Duodenal mucosa (tissue), 2 donors: ENCODE data around the gene G6PD.

Source experiments
- H3K27ac ChIP-seq: one replicate; pipeline ENCODE4 v1.7.0; 2013; ENCODE audit warnings: low read depth, low read length
- H3K27me3 ChIP-seq, 2 donors: one replicate each; pipeline ENCODE4 v1.7.0; 2013; ENCODE audit warnings: low read length in 2 of 2, control low read depth in 1 of 2; ENCODE audit not compliant: insufficient read depth in 2 of 2, control insufficient read depth in 1 of 2
- H3K36me3 ChIP-seq, 2 donors: one replicate each; pipeline ENCODE4 v1.7.0; 2013; ENCODE audit warnings: low read length in 2 of 2, control low read depth in 1 of 2; ENCODE audit not compliant: insufficient read depth in 2 of 2, control insufficient read depth in 1 of 2
- H3K4me1 ChIP-seq, 2 donors: one replicate each; pipeline ENCODE4 v1.7.0; 2013; ENCODE audit warnings: low read length in 2 of 2, control low read depth in 1 of 2; ENCODE audit not compliant: insufficient read depth in 2 of 2, control insufficient read depth in 1 of 2
- H3K4me3 ChIP-seq, 2 donors: one replicate each; pipeline ENCODE4 v1.7.0; 2013; ENCODE audit warnings: low read length in 2 of 2, low read depth in 1 of 2
- H3K9ac ChIP-seq, 2 donors: one replicate each; pipeline ENCODE4 v1.7.0; 2013; ENCODE audit warnings: low read length in 2 of 2, low read depth in 1 of 2
- H3K9me3 ChIP-seq, 2 donors: one replicate each; pipeline ENCODE4 v1.7.0; 2013; ENCODE audit warnings: low read length in 2 of 2, control low read depth in 1 of 2; ENCODE audit not compliant: control insufficient read depth in 1 of 2

Gene G6PD

GRCh38 chrX:154515090-154515965 lies 31.3 kb downstream of the G6PD start:
- Histone ChIP-seq H3K27me3 (no peaks in the 10 kb centered on the region), H3K4me1 (peaks cover 9 to 12% of the 10 kb centered on the region in 2 donors), H3K4me3 (peak overlapping the region; percentile 71 to 73), H3K36me3 (no peaks in the 10 kb centered on the region), H3K9ac (peak overlapping the region; percentile 72 to 87), H3K27ac (peak overlapping the region; percentile 93), H3K9me3 (no peaks in the 10 kb centered on the region)

GRCh38 chrX:154513716-154514115 lies 32.9 kb downstream of the G6PD start:
- H3K4me3 ChIP-seq, result no peak overlapping the region
- peaks cover 0 to 11% of the 10 kb centered on the region in 2 donors for H3K36me3 ChIP-seq
- no peaks in the 10 kb centered on the region for H3K9me3 ChIP-seq
- H3K27me3 ChIP-seq, result no peaks in the 10 kb centered on the region
- H3K4me1 ChIP-seq, result peaks cover 9 to 12% of the 10 kb centered on the region in 2 donors
- no peak overlapping the region for H3K27ac ChIP-seq
- no peak overlapping the region for H3K9ac ChIP-seq

- Histone ChIP-seq H3K27ac (no peak overlapping the region), H3K9ac (no peak overlapping the region)
Observed at GRCh38 chrX:154512879-154513553, 33.6 kb downstream of the G6PD start.

GRCh38 chrX:154511761-154512160 lies 34.9 kb downstream of the G6PD start:
- H3K4me1 ChIP-seq, result peaks cover 3 to 4% of the 10 kb centered on the region in 2 donors
- H3K27me3 ChIP-seq, result no peaks in the 10 kb centered on the region
- H3K9ac ChIP-seq, result no peak overlapping the region
- H3K9me3 ChIP-seq, result no peaks in the 10 kb centered on the region
- peaks cover 6 to 20% of the 10 kb centered on the region in 2 donors for H3K36me3 ChIP-seq
- H3K27ac ChIP-seq, result no peak overlapping the region
- no peak overlapping the region for H3K4me3 ChIP-seq

More at GRCh38 chrX:154512879-154513553, 33.6 kb downstream of the G6PD start:
- Histone ChIP-seq H3K4me1 (peaks cover 9 to 11% of the 10 kb centered on the region in 2 donors), H3K4me3 (no peak overlapping the region), H3K9me3 (no peaks in the 10 kb centered on the region), H3K36me3 (peaks cover 0 to 14% of the 10 kb centered on the region in 2 donors), H3K27me3 (no peaks in the 10 kb centered on the region)

- Histone ChIP-seq H3K9me3 (no peaks in the 10 kb centered on the region), H3K27ac (no peak overlapping the region), H3K4me3 (no peak overlapping the region), H3K4me1 (no peaks in the 10 kb centered on the region), H3K27me3 (no peaks in the 10 kb centered on the region), H3K9ac (no peak overlapping the region), H3K36me3 (peaks cover 7 to 25% of the 10 kb centered on the region in 2 donors)
Observed at GRCh38 chrX:154509455-154509854, 37.2 kb downstream of the G6PD start.

- Histone ChIP-seq H3K27ac (no peak overlapping the region), H3K9me3 (no peaks in the 10 kb centered on the region), H3K9ac (no peak overlapping the region), H3K4me1 (no peaks in the 10 kb centered on the region), H3K27me3 (no peaks in the 10 kb centered on the region), H3K36me3 (peaks cover 7 to 25% of the 10 kb centered on the region in 2 donors), H3K4me3 (no peak overlapping the region)
Observed at GRCh38 chrX:154508384-154508745, 38.3 kb downstream of the G6PD start.

- no peaks in the 10 kb centered on the region for H3K4me1 ChIP-seq
- no peaks in the 10 kb centered on the region for H3K9me3 ChIP-seq
- peaks cover 7 to 25% of the 10 kb centered on the region in 2 donors for H3K36me3 ChIP-seq
- H3K27me3 ChIP-seq, result no peaks in the 10 kb centered on the region
- no peak overlapping the region for H3K27ac ChIP-seq
- no peak overlapping the region for H3K4me3 ChIP-seq
- no peak overlapping the region for H3K9ac ChIP-seq
Observed at GRCh38 chrX:154507673-154508383, 38.8 kb downstream of the G6PD start.

- no peak overlapping the region for H3K27ac ChIP-seq
- H3K4me1 ChIP-seq, result no peaks in the 10 kb centered on the region
- no peaks in the 10 kb centered on the region for H3K27me3 ChIP-seq
Observed at GRCh38 chrX:154506483-154507332, 39.9 kb downstream of the G6PD start.

GRCh38 chrX:154505734-154506133 lies 40.9 kb downstream of the G6PD start:
- Histone ChIP-seq H3K27ac (no peak overlapping the region), H3K9ac (no peak overlapping the region), H3K27me3 (no peaks in the 10 kb centered on the region), H3K36me3 (peaks cover 7 to 25% of the 10 kb centered on the region in 2 donors), H3K9me3 (no peaks in the 10 kb centered on the region), H3K4me3 (no peak overlapping the region), H3K4me1 (no peaks in the 10 kb centered on the region)

More at GRCh38 chrX:154506483-154507332, 39.9 kb downstream of the G6PD start:
- no peak overlapping the region for H3K4me3 ChIP-seq
- no peaks in the 10 kb centered on the region for H3K9me3 ChIP-seq
- H3K36me3 ChIP-seq, result peaks cover 7 to 25% of the 10 kb centered on the region in 2 donors
- no peak overlapping the region for H3K9ac ChIP-seq
